ENCODE measurements around the gene NDST4.
A peak's percentile ranks its signal among the peaks of the same experiment; 100 is the strongest.

Gene NDST4

DNA sequence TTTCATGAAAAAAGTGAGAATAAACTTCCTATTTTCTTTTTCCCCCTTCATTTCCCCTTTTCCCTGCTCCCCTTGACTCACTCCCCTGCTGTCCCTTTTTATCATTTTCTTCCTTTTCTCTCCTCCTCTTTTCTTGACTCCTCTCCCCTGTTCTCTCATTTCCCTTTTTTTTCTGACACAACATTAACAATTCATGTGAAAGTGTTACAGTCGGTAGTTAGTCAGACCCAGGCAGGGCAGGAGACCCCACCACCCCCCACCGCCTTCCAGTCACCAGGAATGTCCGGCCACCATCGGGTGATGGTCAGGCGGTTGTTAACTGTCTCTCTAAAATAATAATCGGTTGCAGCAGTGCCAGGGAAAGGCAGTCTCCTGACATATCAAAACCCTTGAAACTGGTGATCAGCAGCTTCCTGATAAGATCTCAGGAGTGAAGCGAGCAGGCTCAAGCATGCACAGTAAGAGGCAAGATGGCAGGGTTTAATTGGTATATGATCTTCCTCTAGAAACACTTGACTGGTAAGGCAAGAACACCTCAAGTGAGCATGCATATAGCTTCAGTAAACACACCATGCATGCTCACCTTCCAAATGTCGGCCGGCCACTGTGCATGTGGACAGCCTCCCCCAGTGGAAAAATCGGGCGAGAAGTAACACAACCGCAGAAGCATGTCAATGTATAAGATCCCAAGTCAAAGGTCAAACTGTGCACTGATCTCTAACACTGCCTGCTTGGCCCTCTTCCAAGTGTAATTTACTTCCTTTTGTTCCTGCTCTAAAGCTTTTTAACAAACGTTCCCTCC, 191.4 kb downstream of the NDST4 start:
- TF ChIP-seq, protein P1, sequence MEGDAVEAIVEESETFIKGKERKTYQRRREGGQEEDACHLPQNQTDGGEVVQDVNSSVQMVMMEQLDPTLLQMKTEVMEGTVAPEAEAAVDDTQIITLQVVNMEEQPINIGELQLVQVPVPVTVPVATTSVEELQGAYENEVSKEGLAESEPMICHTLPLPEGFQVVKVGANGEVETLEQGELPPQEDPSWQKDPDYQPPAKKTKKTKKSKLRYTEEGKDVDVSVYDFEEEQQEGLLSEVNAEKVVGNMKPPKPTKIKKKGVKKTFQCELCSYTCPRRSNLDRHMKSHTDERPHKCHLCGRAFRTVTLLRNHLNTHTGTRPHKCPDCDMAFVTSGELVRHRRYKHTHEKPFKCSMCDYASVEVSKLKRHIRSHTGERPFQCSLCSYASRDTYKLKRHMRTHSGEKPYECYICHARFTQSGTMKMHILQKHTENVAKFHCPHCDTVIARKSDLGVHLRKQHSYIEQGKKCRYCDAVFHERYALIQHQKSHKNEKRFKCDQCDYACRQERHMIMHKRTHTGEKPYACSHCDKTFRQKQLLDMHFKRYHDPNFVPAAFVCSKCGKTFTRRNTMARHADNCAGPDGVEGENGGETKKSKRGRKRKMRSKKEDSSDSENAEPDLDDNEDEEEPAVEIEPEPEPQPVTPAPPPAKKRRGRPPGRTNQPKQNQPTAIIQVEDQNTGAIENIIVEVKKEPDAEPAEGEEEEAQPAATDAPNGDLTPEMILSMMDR (conservative IDR thresholded peaks at IDR 0.05; ENCODE audit: low read depth, low read length): no peak
- DNase-seq (ENCODE audit: low read depth): peak; percentile 56

DNA sequence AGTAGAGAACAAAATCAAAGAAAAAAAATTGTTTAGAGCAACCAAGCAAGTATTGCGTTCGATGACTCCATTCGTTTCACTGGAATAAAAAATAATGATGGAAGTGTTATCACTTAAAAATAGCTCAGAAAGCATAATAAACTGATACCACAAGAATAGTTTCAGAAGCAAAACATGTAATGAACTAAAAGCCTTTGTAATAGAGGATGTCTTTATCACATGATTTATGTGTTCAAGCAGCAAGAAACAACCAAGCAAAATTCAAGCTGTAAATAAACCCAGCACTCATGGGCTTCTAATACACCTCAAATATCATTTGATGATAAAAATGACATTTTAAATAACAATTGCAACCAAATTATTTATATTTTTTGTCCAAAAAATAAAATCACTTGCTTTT, 192.2 kb downstream of the NDST4 start:
- peak; percentile 10 for DNase-seq (ENCODE audit: low read depth)
- no peak overlapping the region for H3K4me3 ChIP-seq (ENCODE audit: low read depth, low read length)
- TF ChIP-seq, protein P1 (conservative IDR thresholded peaks at IDR 0.05; ENCODE audit: low read depth, low read length): no peak

More for the DNA sequence above, 191.4 kb downstream of the NDST4 start:
- no peak overlapping the region for H3K4me3 ChIP-seq (ENCODE audit: low read depth, low read length)

DNA sequence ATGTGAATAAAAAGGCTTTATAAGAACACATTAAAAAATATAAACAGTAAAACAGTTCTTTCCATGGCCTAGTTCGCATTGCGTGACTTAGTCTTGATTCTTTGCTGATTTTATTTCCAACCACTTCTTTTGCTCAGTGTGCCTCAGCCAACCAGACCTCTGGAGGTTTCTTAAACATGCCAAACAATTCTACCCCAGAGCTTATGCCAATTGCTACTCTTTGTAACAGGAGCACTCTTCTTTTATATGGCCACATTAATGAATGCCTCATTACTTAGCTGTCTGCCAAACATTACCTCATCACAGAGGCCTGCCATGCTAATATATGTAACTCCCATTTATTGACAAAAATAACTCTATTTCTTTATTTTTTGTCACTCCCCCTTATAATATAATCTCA, 202.3 kb downstream of the NDST4 start:
- no peak for DNase-seq (ENCODE audit: low read depth)
- TF ChIP-seq, protein P1 (conservative IDR thresholded peaks at IDR 0.05; ENCODE audit: low read depth, low read length): no peak
- H3K4me3 ChIP-seq (ENCODE audit: low read depth, low read length): no peak overlapping the region

DNA sequence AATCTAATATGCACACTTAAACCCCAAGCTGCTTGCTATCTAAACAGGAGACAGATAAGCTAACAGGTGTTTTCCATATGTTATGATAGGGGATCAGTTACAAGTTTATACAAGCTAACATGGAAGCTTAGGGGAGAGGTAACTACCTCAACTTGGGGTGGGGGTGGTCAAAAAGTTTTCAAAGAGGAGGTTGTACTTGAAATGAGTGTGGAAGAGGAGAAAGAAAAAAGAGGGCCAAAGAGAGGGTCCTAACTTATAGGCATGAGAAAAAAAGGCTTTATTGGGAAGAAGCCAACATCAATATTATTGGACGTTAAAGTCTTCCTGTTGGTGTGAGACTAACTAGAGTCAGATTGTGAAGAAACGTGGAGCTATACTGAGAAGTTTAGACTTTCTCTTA, 205.9 kb downstream of the NDST4 start:
- DNase-seq (ENCODE audit: low read depth): peak; percentile 51
- TF ChIP-seq, protein P1 (conservative IDR thresholded peaks at IDR 0.05; ENCODE audit: low read depth, low read length): no peak
- no peak overlapping the region for H3K4me3 ChIP-seq (ENCODE audit: low read depth, low read length)

- H3K4me3 ChIP-seq (ENCODE audit: low read depth, low read length): no peak overlapping the region
- no peak for DNase-seq (ENCODE audit: low read depth)
- TF ChIP-seq, protein P1 (conservative IDR thresholded peaks at IDR 0.05; ENCODE audit: low read depth, low read length): no peak
These were observed 208.4 kb downstream of the NDST4 start for GRCh38 chr4:114905017-114905416.

GRCh38 chr4:114900934-114901333, 212.5 kb downstream of the NDST4 start:
- no peak for DNase-seq (ENCODE audit: low read depth)
- no peak overlapping the region for H3K4me3 ChIP-seq (ENCODE audit: low read depth, low read length)
- TF ChIP-seq, protein P1 (conservative IDR thresholded peaks at IDR 0.05; ENCODE audit: low read depth, low read length): no peak

GRCh38 chr4:114890773-114891172, 222.6 kb downstream of the NDST4 start:
- no peak overlapping the region for H3K4me3 ChIP-seq (ENCODE audit: low read depth, low read length)
- TF ChIP-seq, protein P1 (conservative IDR thresholded peaks at IDR 0.05; ENCODE audit: low read depth, low read length): no peak
- DNase-seq (ENCODE audit: low read depth): peak; percentile 63
